Skeletal muscle cell (primary cell): Measurements from ENCODE around the gene SNX3.
"Not testable (repeated sequence)": the region's sequence is repeated elsewhere in the genome, so short reads cannot be mapped to it uniquely, and the experiment has no call there.

ENCODE experiments used
- DNase-seq: peaks from one replicate; pipeline ENCODE4 v3.0.0-alpha.2; 2010; ENCODE audit warnings: low read depth
- H3K4me3 ChIP-seq: 2 replicates; pipeline ENCODE4 v1.5.1; 2011; ENCODE audit warnings: low read depth, mild to moderate bottlenecking, control low read depth, low read length, moderate library complexity

Gene SNX3

GRCh38 chr6:108268845-108269244 is 8.0 kb upstream of the SNX3 start:
- no peak for DNase-seq
- H3K4me3 ChIP-seq, result no peak overlapping the region

DNA sequence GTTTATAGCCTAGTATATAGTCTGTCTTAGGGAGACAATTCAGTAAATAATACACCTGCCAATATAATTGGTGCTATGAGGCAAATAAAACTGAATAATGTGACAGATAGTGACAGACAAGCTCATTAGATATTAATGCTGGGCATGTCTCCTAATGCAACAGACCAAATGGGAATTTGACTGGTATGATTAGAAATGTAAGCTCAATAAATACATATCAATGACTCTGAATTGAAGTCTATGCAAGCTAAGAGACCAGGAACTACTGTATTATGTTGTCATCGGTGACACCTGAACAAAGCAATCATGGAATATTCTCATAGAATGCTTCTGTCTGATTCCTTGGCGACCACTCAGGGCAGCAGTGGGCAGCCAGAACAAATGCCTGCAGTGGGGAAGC is 2.5 kb upstream of the SNX3 start:
- no peak for DNase-seq
- no peak overlapping the region for H3K4me3 ChIP-seq

DNA sequence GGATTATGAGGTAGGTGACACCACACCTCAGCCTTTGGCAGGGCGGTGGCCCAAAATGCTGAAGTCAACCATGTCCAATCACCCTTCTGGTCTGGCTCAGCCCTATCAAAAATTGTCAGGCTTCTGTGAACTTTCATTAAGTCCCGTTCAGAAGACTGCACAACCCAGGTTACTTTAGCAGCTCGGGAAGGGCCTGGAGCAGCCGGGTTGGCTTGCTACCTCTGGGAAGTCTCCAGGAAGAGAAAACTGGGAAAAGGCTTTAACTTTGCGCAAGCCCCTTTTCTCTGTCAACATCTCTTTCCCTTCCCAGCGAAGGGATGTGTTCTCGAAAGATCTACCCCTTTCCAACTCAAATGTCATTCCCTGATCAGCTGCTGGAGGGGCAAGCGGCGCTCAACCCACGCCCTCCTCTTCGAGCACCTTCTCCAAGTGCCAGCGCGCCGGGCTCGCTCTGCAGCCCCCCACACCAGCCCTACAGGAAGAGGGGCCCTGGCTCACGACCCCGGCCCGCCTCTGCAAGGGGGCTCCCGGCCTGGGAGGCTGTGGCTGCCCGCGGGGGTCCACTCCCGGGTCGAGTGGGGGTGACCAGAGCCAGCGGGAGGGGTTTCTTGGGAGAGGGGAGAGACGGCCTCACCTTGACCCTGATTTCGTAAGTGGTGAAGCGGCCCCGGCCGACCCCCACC is 573 bp downstream of the SNX3 start:
- H3K4me3 ChIP-seq, result peak overlapping the region; percentile 85
- peak; percentile 9 for DNase-seq

GRCh38 chr6:108254433-108255410 is 6.1 kb downstream of the SNX3 start:
- no peak overlapping the region for H3K4me3 ChIP-seq
- no peak for DNase-seq

- no peak for DNase-seq
- no peak overlapping the region for H3K4me3 ChIP-seq
Measured at GRCh38 chr6:108253241-108253640, 7.6 kb downstream of the SNX3 start.

GRCh38 chr6:108252055-108252454 is 8.8 kb downstream of the SNX3 start:
- no peak overlapping the region for H3K4me3 ChIP-seq
- DNase-seq, result no peak

GRCh38 chr6:108251252-108251651 is 9.6 kb downstream of the SNX3 start:
- DNase-seq, result no peak
- no peak overlapping the region for H3K4me3 ChIP-seq

DNA sequence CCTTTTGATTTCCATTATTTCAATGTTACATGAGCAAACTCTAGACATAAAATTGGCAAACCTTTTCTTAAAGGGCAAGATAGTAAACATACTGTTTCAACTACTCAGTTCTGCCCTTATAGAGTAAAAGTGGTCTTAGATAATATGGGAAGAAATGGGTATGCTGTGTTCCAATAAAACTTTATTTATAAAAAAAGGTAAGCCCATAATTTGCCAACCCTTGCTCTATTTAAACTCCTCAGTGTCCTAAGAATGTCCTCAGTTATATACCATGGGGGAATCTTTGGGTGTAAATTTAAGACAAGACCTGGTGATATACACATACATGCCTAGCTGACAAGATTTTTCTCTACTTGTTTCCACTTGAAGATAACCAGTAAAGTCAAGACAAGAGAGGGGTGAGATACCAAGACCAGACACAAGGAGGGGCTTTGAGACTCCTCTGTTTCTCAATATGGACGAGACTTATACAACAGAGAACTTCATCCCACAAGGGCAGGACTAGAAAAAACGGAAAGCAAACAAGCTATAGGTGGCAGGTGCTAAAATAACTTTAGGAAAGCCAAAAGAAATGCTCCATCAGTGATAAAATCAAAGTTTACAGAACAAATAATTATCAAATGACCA is 10.5 kb downstream of the SNX3 start:
- H3K4me3 ChIP-seq, result no peak overlapping the region
- DNase-seq, result peak; percentile 1

DNA sequence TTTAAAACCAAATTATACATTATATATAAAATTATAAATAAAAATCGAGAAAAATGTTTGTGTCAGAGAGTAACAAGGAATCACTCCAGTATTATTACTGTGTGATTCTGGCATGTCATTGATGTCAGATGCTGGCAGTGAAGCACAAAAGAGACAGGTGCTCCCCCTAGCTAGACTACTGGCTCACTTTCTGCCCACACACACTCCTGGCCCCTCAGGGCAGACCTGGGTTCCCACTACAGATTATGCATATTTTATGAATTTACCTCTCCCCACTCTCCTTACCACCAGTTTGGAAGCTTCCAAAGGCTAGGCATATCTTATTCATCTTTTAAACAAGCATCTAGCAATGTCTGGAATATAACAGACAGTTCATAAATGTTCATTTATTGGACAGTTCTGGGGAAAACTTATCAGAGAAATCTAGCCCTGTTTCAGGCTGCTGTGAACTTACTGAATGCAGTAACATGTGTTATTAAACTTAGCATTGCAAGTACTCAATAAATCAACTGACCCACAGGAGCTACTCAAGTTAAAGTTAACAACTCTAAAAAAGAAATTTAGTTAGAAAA is 12.8 kb downstream of the SNX3 start:
- DNase-seq, result no peak
- H3K4me3 ChIP-seq, result no peak overlapping the region

- not testable (repeated sequence) for DNase-seq, H3K4me3 ChIP-seq
Measured at GRCh38 chr6:108245095-108245494, 15.7 kb downstream of the SNX3 start.

- DNase-seq, result no peak
Measured at GRCh38 chr6:108243836-108244235, 17.0 kb downstream of the SNX3 start.

GRCh38 chr6:108242721-108243120 is 18.1 kb downstream of the SNX3 start:
- no peak overlapping the region for H3K4me3 ChIP-seq
- DNase-seq, result no peak

More at GRCh38 chr6:108243836-108244235, 17.0 kb downstream of the SNX3 start:
- H3K4me3 ChIP-seq, result no peak overlapping the region

GRCh38 chr6:108242259-108242658 is 18.6 kb downstream of the SNX3 start:
- no peak overlapping the region for H3K4me3 ChIP-seq
- no peak for DNase-seq

DNA sequence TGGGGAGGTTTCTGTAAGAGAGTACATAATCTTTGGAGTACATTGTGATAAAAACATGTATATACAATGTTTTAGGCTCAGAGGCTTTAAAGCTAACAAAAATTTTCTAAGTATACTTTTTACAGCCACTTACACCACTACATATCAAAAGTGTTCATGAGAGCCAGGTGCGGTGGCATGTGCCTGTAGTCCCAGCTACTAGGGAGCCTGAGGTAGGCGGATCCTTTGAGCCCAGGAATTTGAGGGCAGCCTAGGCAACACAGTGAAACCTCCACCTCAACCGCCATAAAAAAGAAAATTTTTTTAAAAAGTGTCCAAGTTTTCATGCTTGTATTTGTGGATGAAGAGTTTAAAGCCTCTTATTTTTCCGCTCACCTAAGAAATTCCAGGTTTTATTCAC is 22.5 kb downstream of the SNX3 start:
- no peak overlapping the region for H3K4me3 ChIP-seq
- DNase-seq, result no peak

- no peak for DNase-seq
- H3K4me3 ChIP-seq, result no peak overlapping the region
Measured at GRCh38 chr6:108236791-108237190, 24.0 kb downstream of the SNX3 start.

GRCh38 chr6:108235127-108235526 is 25.7 kb downstream of the SNX3 start:
- no peak for DNase-seq
- no peak overlapping the region for H3K4me3 ChIP-seq

DNA sequence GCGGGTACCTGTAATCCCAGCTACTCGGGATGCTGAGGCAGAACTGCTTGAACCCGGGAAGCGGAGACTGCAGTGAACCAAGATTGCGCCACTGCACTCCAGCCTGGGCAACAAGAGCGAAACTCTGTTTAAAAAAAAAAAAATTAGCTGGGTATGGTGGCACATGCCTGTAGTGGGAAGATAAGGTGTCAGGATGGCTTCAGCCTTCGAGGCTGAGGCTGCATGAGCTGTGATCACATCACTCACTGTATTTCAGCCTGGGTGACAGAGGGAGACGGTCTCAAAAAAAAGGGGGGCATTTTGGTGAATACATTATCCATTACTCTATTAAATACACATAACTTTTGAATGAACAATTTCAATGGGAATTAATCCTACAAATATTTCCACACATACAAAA is 32.4 kb downstream of the SNX3 start:
- DNase-seq, result no peak
- no peak overlapping the region for H3K4me3 ChIP-seq

GRCh38 chr6:108227290-108227689 is 33.5 kb downstream of the SNX3 start:
- H3K4me3 ChIP-seq, result no peak overlapping the region
- no peak for DNase-seq

- H3K4me3 ChIP-seq, result no peak overlapping the region
- DNase-seq, result no peak
Measured at GRCh38 chr6:108222504-108222903, 38.3 kb downstream of the SNX3 start.

- H3K4me3 ChIP-seq, result no peak overlapping the region
- DNase-seq, result no peak
Measured at GRCh38 chr6:108222064-108222463, 38.8 kb downstream of the SNX3 start.
